OCI-LY3 (cell line): ENCODE data around the gene FKRP.

Experiments
- CTCF ChIP-seq: fragments of 200-600, 300-600 bp; sonication (generic); IDR thresholded peaks from 2 replicates; pipeline ENCODE4 v1.5.1; 2014; ENCODE audit warnings: antibody characterized with exemption, low read length, low read depth
- EZH2phosphoT487 ChIP-seq: fragments of 200-600 bp; shearing (Covaris generic); IDR thresholded peaks from 2 replicates; pipeline ENCODE4 v1.6.1; 2018; ENCODE audit warnings: antibody characterized with exemption, mixed run types, low read depth

GRCh38 chr19:46759206-46759605 lies 13.3 kb downstream of the FKRP start:
- TF ChIP-seq CTCF (no peak), EZH2phosphoT487 (no peak)
